ENCODE measurements around the gene VIPR2.

VIPR2 gene

GRCh38 chr7:159156436-159157245, 12.0 kb upstream of the VIPR2 start:
- Histone ChIP-seq H3K4me1 (ENCODE audit: insufficient read depth, low read length) (no peaks in the 10 kb centered on the region), H3K9me3 (ENCODE audit: insufficient read depth, low read depth, low read length) (peaks cover 82% of the 10 kb centered on the region), H3K36me3 (ENCODE audit: insufficient read depth, low read length) (no peaks in the 10 kb centered on the region), H3K4me3 (ENCODE audit: low read length) (no peak overlapping the region), H3K9ac (ENCODE audit: low read depth, low read length) (no peak overlapping the region), H3K27me3 (ENCODE audit: insufficient read depth, low read length) (no peaks in the 10 kb centered on the region), H3K27ac (ENCODE audit: low read depth, low read length) (no peak overlapping the region)
- WGBS, result 90% methylated on average over 23 of the region's 23 CpGs

GRCh38 chr7:159155410-159155809, 10.7 kb upstream of the VIPR2 start:
- Histone ChIP-seq H3K9ac (ENCODE audit: low read depth, low read length) (no peak overlapping the region), H3K9me3 (ENCODE audit: insufficient read depth, low read depth, low read length) (peaks cover 83% of the 10 kb centered on the region), H3K4me1 (ENCODE audit: insufficient read depth, low read length) (no peaks in the 10 kb centered on the region), H3K27me3 (ENCODE audit: insufficient read depth, low read length) (no peaks in the 10 kb centered on the region), H3K4me3 (ENCODE audit: low read length) (no peak overlapping the region), H3K27ac (ENCODE audit: low read depth, low read length) (no peak overlapping the region), H3K36me3 (ENCODE audit: insufficient read depth, low read length) (no peaks in the 10 kb centered on the region)
- WGBS, result 71% methylated on average over 9 of the region's 9 CpGs

GRCh38 chr7:159154243-159154642, 9.6 kb upstream of the VIPR2 start:
- no peak overlapping the region for H3K27ac ChIP-seq (ENCODE audit: low read depth, low read length)
- no peaks in the 10 kb centered on the region for H3K36me3 ChIP-seq (ENCODE audit: insufficient read depth, low read length)
- no peak overlapping the region for H3K9ac ChIP-seq (ENCODE audit: low read depth, low read length)
- H3K4me1 ChIP-seq (ENCODE audit: insufficient read depth, low read length), result no peaks in the 10 kb centered on the region
- H3K4me3 ChIP-seq (ENCODE audit: low read length), result no peak overlapping the region
- peaks cover 73% of the 10 kb centered on the region for H3K9me3 ChIP-seq (ENCODE audit: insufficient read depth, low read depth, low read length)
- H3K27me3 ChIP-seq (ENCODE audit: insufficient read depth, low read length), result no peaks in the 10 kb centered on the region
- WGBS, result 83% methylated on average over 17 of the region's 17 CpGs

- H3K4me3 ChIP-seq (ENCODE audit: low read length), result no peak overlapping the region
- no peak overlapping the region for H3K27ac ChIP-seq (ENCODE audit: low read depth, low read length)
- 83% methylated on average over 9 of the region's 9 CpGs for WGBS
- no peaks in the 10 kb centered on the region for H3K27me3 ChIP-seq (ENCODE audit: insufficient read depth, low read length)
- H3K9me3 ChIP-seq (ENCODE audit: insufficient read depth, low read depth, low read length), result peaks cover 65% of the 10 kb centered on the region
- H3K4me1 ChIP-seq (ENCODE audit: insufficient read depth, low read length), result no peaks in the 10 kb centered on the region
- no peak overlapping the region for H3K9ac ChIP-seq (ENCODE audit: low read depth, low read length)
- H3K36me3 ChIP-seq (ENCODE audit: insufficient read depth, low read length), result no peaks in the 10 kb centered on the region
Measured at GRCh38 chr7:159153511-159153910, 8.8 kb upstream of the VIPR2 start.

GRCh38 chr7:159152816-159153215, 8.1 kb upstream of the VIPR2 start:
- Histone ChIP-seq H3K36me3 (ENCODE audit: insufficient read depth, low read length) (no peaks in the 10 kb centered on the region), H3K4me3 (ENCODE audit: low read length) (no peak overlapping the region), H3K4me1 (ENCODE audit: insufficient read depth, low read length) (no peaks in the 10 kb centered on the region), H3K9ac (ENCODE audit: low read depth, low read length) (no peak overlapping the region), H3K27ac (ENCODE audit: low read depth, low read length) (no peak overlapping the region), H3K9me3 (ENCODE audit: insufficient read depth, low read depth, low read length) (peaks cover 65% of the 10 kb centered on the region), H3K27me3 (ENCODE audit: insufficient read depth, low read length) (no peaks in the 10 kb centered on the region)
- WGBS, result 91% methylated on average over 13 of the region's 13 CpGs

DNA sequence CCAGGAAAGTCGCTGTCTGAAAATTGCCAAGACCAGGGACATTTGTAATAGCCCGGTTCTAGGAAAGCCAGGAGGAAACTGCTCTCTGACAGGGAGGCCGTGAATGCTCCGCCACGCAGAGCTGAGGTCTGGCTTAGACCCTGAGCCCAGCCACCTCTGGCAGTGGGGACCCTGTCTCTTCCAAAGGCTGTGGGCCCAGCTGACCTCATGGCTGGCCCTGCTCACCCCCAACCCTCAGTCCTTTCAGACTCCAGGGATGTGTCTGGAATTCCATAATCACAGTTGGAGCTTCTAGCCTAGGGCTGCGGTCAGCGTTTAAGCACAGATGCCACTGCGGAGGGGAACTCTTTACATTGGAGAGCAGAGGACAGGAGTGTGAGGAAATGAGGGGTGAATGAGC, 6.6 kb upstream of the VIPR2 start:
- H3K4me3 ChIP-seq (ENCODE audit: low read length), result no peak overlapping the region
- no peak overlapping the region for H3K9ac ChIP-seq (ENCODE audit: low read depth, low read length)
- H3K36me3 ChIP-seq (ENCODE audit: insufficient read depth, low read length), result no peaks in the 10 kb centered on the region
- H3K9me3 ChIP-seq (ENCODE audit: insufficient read depth, low read depth, low read length), result peaks cover 57% of the 10 kb centered on the region
- 78% methylated on average over 8 of the region's 8 CpGs for WGBS
- no peaks in the 10 kb centered on the region for H3K4me1 ChIP-seq (ENCODE audit: insufficient read depth, low read length)
- H3K27ac ChIP-seq (ENCODE audit: low read depth, low read length), result no peak overlapping the region
- H3K27me3 ChIP-seq (ENCODE audit: insufficient read depth, low read length), result peaks cover 4% of the 10 kb centered on the region; the same call in 1 of the 2 replicates

- 79% methylated on average over 8 of the region's 8 CpGs for WGBS
- no peaks in the 10 kb centered on the region for H3K4me1 ChIP-seq (ENCODE audit: insufficient read depth, low read length)
Measured at GRCh38 chr7:159149488-159149887, 4.8 kb upstream of the VIPR2 start.

DNA sequence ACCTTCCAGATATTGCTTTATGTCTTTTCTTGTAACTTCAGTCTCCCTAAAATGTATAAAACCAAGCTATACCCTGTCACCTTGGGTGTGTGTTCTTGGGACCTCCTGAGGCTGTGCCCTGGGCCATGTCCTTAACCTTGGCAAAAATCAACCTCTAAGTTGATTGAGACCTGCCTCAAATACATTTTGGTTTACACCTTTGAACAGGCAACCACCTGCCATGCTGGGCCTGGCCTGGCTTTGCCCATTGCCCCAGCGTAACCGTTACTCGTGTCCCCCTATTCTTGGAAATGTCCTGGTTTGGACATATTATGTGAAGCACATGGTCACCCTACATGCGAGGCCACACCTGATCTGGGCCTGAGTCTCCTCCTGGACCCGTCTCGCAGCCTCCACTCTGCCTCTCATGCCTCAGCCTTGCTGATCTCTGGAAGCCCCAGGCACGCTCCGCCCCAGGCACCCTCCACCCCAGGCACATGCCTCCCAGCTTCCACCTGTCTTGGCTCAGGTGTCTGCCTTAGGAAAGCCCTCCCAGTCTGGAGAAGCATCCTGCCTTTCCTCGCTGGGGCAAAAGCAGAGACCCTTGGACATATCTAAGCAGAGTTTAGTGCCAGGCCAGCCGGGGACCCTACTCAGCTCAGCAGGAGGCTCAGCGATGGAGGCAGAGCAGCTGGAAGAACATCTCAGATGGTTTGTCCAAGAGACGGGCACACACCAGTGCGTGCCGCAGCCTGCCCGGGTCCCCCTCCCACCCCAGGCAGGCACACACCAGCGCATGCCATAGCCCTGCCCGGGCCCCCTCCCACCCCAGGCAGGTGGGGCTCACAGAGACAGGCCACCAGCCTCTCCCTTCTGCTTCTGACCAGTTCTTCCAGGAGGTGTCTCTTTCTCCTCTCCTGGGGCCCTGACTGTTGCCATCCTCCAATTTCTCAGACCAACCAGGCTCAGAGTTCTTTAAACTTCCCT, 4.0 kb upstream of the VIPR2 start:
- Histone ChIP-seq H3K36me3 (ENCODE audit: insufficient read depth, low read length) (no peaks in the 10 kb centered on the region), H3K9ac (ENCODE audit: low read depth, low read length) (no peak overlapping the region), H3K27me3 (ENCODE audit: insufficient read depth, low read length) (peaks cover 27% of the 10 kb centered on the region), H3K9me3 (ENCODE audit: insufficient read depth, low read depth, low read length) (peaks cover 38% of the 10 kb centered on the region; the same call in 1 of the 2 replicates), H3K4me3 (ENCODE audit: low read length) (no peak overlapping the region), H3K4me1 (ENCODE audit: insufficient read depth, low read length) (0 out of 2 replicates have a peak, but pooled peaks cover under 1% of the 10 kb centered on the region), H3K27ac (ENCODE audit: low read depth, low read length) (no peak overlapping the region)
- 91% methylated on average over 17 of the region's 17 CpGs for WGBS

More at GRCh38 chr7:159149488-159149887, 4.8 kb upstream of the VIPR2 start:
- H3K27ac ChIP-seq (ENCODE audit: low read depth, low read length), result no peak overlapping the region
- H3K4me3 ChIP-seq (ENCODE audit: low read length), result no peak overlapping the region
- H3K36me3 ChIP-seq (ENCODE audit: insufficient read depth, low read length), result no peaks in the 10 kb centered on the region
- peaks cover 20% of the 10 kb centered on the region for H3K27me3 ChIP-seq (ENCODE audit: insufficient read depth, low read length)
- no peak overlapping the region for H3K9ac ChIP-seq (ENCODE audit: low read depth, low read length)
- H3K9me3 ChIP-seq (ENCODE audit: insufficient read depth, low read depth, low read length), result peaks cover 43% of the 10 kb centered on the region; the same call in 1 of the 2 replicates

GRCh38 chr7:159147687-159148086, 3.0 kb upstream of the VIPR2 start:
- Histone ChIP-seq H3K9ac (ENCODE audit: low read depth, low read length) (no peak overlapping the region), H3K4me1 (ENCODE audit: insufficient read depth, low read length) (peaks cover 9% of the 10 kb centered on the region; the same call in 1 of the 2 replicates), H3K4me3 (ENCODE audit: low read length) (no peak overlapping the region), H3K27ac (ENCODE audit: low read depth, low read length) (no peak overlapping the region), H3K9me3 (ENCODE audit: insufficient read depth, low read depth, low read length) (peaks cover 39% of the 10 kb centered on the region; the same call in 1 of the 2 replicates), H3K27me3 (ENCODE audit: insufficient read depth, low read length) (peaks cover 38% of the 10 kb centered on the region), H3K36me3 (ENCODE audit: insufficient read depth, low read length) (no peaks in the 10 kb centered on the region)
- 75% methylated on average over 4 of the region's 4 CpGs for WGBS

DNA sequence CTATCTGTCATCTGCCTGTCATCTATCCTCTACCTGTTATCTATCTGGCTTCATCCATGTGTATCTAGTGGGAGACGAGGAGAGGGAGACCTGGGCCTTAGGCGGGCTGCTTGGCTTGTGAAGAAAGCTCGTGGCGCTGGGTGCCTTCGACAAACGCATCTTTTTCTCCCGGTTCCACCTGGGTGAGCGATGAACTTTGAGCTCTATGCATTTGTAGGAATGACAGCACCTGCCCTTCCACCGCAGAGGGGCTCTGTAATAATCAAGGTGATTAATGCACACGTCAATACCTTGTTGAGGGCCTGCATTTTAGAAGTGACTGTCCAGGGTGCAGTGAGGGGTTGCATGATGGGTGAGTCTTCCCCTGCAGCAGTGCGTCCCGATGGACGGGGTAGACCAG, 2.6 kb upstream of the VIPR2 start:
- no peak overlapping the region for H3K27ac ChIP-seq (ENCODE audit: low read depth, low read length)
- no peak overlapping the region for H3K4me3 ChIP-seq (ENCODE audit: low read length)
- no peaks in the 10 kb centered on the region for H3K36me3 ChIP-seq (ENCODE audit: insufficient read depth, low read length)
- H3K9me3 ChIP-seq (ENCODE audit: insufficient read depth, low read depth, low read length), result peaks cover 39% of the 10 kb centered on the region; the same call in 1 of the 2 replicates
- H3K9ac ChIP-seq (ENCODE audit: low read depth, low read length), result no peak overlapping the region
- peaks cover 42% of the 10 kb centered on the region for H3K27me3 ChIP-seq (ENCODE audit: insufficient read depth, low read length)
- WGBS, result 87% methylated on average over 13 of the region's 13 CpGs
- H3K4me1 ChIP-seq (ENCODE audit: insufficient read depth, low read length), result peaks cover 13% of the 10 kb centered on the region; the same call in 1 of the 2 replicates
